B cell (primary cell): Measurements from ENCODE around the gene PLG. TPM values are rescaled to one million over a fixed set of nuclear protein-coding genes. Genes with fewer than 3 reads are reported as not detected.

ENCODE experiments used
- ATAC-seq: fragments of 200-7000 bp; cut with Tn5 transposase; one replicate; pipeline ENCODE4 v1.10.0; 2021; ENCODE audit warnings: low read depth, mild to moderate bottlenecking, moderate number of reproducible peaks, moderate library complexity
- CTCF ChIA-PET: fragments of 350-600 bp; sonication (Branson Sonifier 250); formaldehyde crosslinking; loops from one replicate; lab custom pipeline; 2021; ENCODE audit warnings: antibody characterized with exemption, inconsistent platforms; lab: Charles Lee
- POLR2A ChIA-PET: fragments of 350-600 bp; sonication (Branson Sonifier 250); formaldehyde crosslinking; loops from one replicate; lab custom pipeline; 2021; ENCODE audit warnings: antibody characterized with exemption; lab: Charles Lee
- DNase-seq: peaks from one replicate; pipeline ENCODE4 v3.0.0; 2013
- H2AFZ ChIP-seq: 2 replicates; pipeline ENCODE4 v1.6.1; 2012; ENCODE audit warnings: mild to moderate bottlenecking, low read depth, low read length; ENCODE audit not compliant: insufficient read depth, poor library complexity, severe bottlenecking
- H3K27ac ChIP-seq, 2 donors: 1 replicate in 1 of 2; 2 replicates in 1 of 2; pipeline ENCODE4 v1.5.1; 2012 to 2013; ENCODE audit warnings: low read length in 2 of 2, mild to moderate bottlenecking in 2 of 2, moderate library complexity in 1 of 2
- H3K27me3 ChIP-seq, 4 experiments: fragments of 200-600 bp in 1 of 4; sonication (generic) in 1 of 4; replicated peaks in 1 of 4; 1 replicate in 2 of 4; 2 replicates in 2 of 4; pipeline versions ENCODE4 v1.6.1 to v1.7.0; 2013 to 2016; ENCODE audit warnings: low read length in 3 of 4, mild to moderate bottlenecking in 2 of 4, mixed read lengths in 1 of 4, moderate library complexity in 1 of 4; ENCODE audit not compliant: insufficient read depth in 4 of 4, control insufficient read depth in 3 of 4; ENCODE audit errors: control extremely low read depth in 1 of 4
- H3K36me3 ChIP-seq, 2 experiments: replicated peaks in 1 of 2; 1 replicate in 1 of 2; 2 replicates in 1 of 2; pipeline versions ENCODE4 v1.6.1 to v1.7.1; 2013; ENCODE audit warnings: low read length in 1 of 2; ENCODE audit not compliant: insufficient read depth in 2 of 2, control insufficient read depth in 1 of 2; ENCODE audit errors: control extremely low read depth in 1 of 2, extremely low read depth in 1 of 2
- H3K4me1 ChIP-seq, 2 donors: fragments of 200-600 bp in 1 of 2; sonication (generic) in 1 of 2; 1 replicate in 1 of 2; 2 replicates in 1 of 2; pipeline versions ENCODE4 v1.5.1 to v1.6.1; 2013 to 2017; ENCODE audit warnings: low read length in 2 of 2; ENCODE audit not compliant: control insufficient read depth in 2 of 2, insufficient read depth in 2 of 2
- H3K4me2 ChIP-seq: replicated peaks from 2 replicates; pipeline ENCODE3; 2012; ENCODE audit warnings: mild to moderate bottlenecking, low read depth, low read length; ENCODE audit not compliant: poor library complexity, severe bottlenecking
- H3K4me3 ChIP-seq, 5 experiments: fragments of 200-600 bp in 1 of 5; sonication (generic) in 1 of 5; 1 replicate in 3 of 5; 2 replicates in 2 of 5; pipeline versions ENCODE4 v1.5.1 to v1.7.0; 2011 to 2016; ENCODE audit warnings: low read length in 4 of 5, mild to moderate bottlenecking in 4 of 5, low read depth in 2 of 5, control low read depth in 1 of 5, moderate library complexity in 1 of 5; ENCODE audit not compliant: insufficient read depth in 1 of 5; ENCODE audit errors: control extremely low read depth in 1 of 5, extremely low read depth in 1 of 5
- H3K79me2 ChIP-seq: fragments of 200-600 bp; sonication (generic); one replicate; pipeline ENCODE4 v1.6.0; 2016; ENCODE audit warnings: low read length; ENCODE audit not compliant: control insufficient read depth, insufficient read depth
- H3K9ac ChIP-seq: fragments of 200-600 bp; sonication (generic); 2 replicates; pipeline ENCODE4 v1.6.1; 2017; ENCODE audit warnings: mild to moderate bottlenecking, low read length, moderate library complexity
- H3K9me3 ChIP-seq, 3 donors: one replicate each; pipeline versions ENCODE4 v1.6.1 to v1.7.1; 2013; ENCODE audit warnings: low read length in 2 of 3; ENCODE audit not compliant: control insufficient read depth in 2 of 3, insufficient read depth in 1 of 3; ENCODE audit errors: control extremely low read depth in 1 of 3
- H4K20me1 ChIP-seq: 2 replicates; pipeline ENCODE4 v1.6.0; 2012; ENCODE audit warnings: mild to moderate bottlenecking, low read length; ENCODE audit not compliant: insufficient read depth, control insufficient read depth, poor library complexity, severe bottlenecking
- H3K27ac Mint-ChIP-seq: one replicate; pipeline ENCODE4 v1.8.0; 2021; ENCODE audit warnings: mixed read lengths
- H3K27me3 Mint-ChIP-seq: one replicate; pipeline ENCODE4 v1.8.0; 2021; ENCODE audit warnings: mixed read lengths
- H3K4me1 Mint-ChIP-seq: one replicate; pipeline ENCODE4 v1.8.0; 2021; ENCODE audit warnings: mixed read lengths
- H3K4me3 Mint-ChIP-seq: one replicate; pipeline ENCODE4 v1.8.0; 2021; ENCODE audit warnings: mixed read lengths
- H3K9me3 Mint-ChIP-seq: one replicate; pipeline ENCODE4 v1.8.0; 2022; ENCODE audit warnings: mixed read lengths; ENCODE audit not compliant: insufficient read depth
- CTCF ChIP-seq: fragments of 200-600 bp; IDR thresholded peaks from one replicate; pipeline ENCODE4 v1.8.0; 2022; ENCODE audit warnings: antibody characterized with exemption, mild to moderate bottlenecking
- EZH2 ChIP-seq: IDR thresholded peaks from 2 replicates; pipeline ENCODE4 v1.6.1; 2012; ENCODE audit warnings: borderline replicate concordance, low read depth, mild to moderate bottlenecking, moderate library complexity, low read length; ENCODE audit not compliant: insufficient read depth, poor library complexity, severe bottlenecking
- WGBS: methylation state at CpG from one replicate; pipeline ENCODE4 v1.1.5; 2013; ENCODE audit warnings: missing lambda C conversion rate; ENCODE audit not compliant: insufficient coverage; 5-methylcytosine and 5-hydroxymethylcytosine counted together
- intact Hi-C: fragments of 100-400 bp; cut with micrococcal nuclease; formaldehyde crosslinking; loops from one replicate; pipeline ENCODE4 v1.10.0; 2022
- polyA plus RNA-seq: library from polyadenylated mRNA; depleted of rRNA; stranded (reverse); fragments of >200 nt; gene quantifications from 2 replicates; pipeline ENCODE4 v1.2.3, GENCODE V29; 2012
- total RNA-seq, 2 donors: library from RNA; stranded (reverse); fragments of 120-200 nt in 1 of 2; gene quantifications; 1 replicate in 1 of 2; 2 replicates in 1 of 2; pipeline versions ENCODE4 v1.2.3 to v1.2.4, GENCODE V29; 2013 to 2022

Gene PLG
- total and polyA plus RNA-seq, 2 donors (not counting 1 experiment from before 2014, with no cell fraction given) = 0.32 TPM; not detected in 1

DNA sequence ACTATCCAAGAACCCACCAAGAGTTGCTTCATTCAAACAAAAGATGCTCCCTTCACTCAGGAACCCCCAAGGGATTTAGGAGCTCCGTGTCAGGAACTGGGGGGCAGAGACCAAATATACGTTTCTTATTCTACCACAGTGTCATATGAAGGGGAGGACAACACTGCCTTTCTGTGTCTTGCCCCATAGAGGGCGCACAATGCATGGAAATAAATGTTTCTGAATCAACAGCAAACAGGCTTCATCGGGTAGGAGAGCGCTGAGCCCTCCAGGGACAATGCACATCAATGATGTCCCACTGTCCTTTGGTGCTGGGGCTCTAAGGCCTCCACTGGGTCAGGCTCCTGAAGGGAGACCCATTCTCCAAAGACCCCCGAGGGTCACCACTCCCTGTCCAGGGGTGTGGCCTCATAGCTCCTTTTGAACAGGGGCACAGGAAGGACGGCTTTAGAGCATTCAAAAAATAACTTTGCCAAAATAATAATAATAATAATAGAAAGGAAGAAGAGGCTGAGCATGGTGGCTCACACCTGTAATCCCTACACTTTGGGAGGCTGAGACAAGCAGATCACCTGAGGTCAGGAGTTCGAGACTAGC, 31.1 kb downstream of the PLG start:
- H3K4me1 ChIP-seq = no peaks in the 10 kb centered on the region
- H3K4me3 ChIP-seq = no peak overlapping the region
- no peak overlapping the region for H2AFZ ChIP-seq
- ChIA-PET CTCF (interaction anchor here (1.1 to 3.2 kb wide), 6 partner anchors 10 to 639 kb away, joined by 3 to 46 read pairs (median 4); no protein-coding TSS in a partner anchor), POLR2A (no interaction called here)
- H3K4me2 ChIP-seq = no peak overlapping the region
- no peaks in the 10 kb centered on the region for H3K9me3 Mint-ChIP-seq
- H3K36me3 ChIP-seq = no peaks in the 10 kb centered on the region
- H3K4me3 Mint-ChIP-seq = no peak overlapping the region
- no peaks in the 10 kb centered on the region for H4K20me1 ChIP-seq
- no peak overlapping the region for H3K27ac Mint-ChIP-seq
- H3K27me3 Mint-ChIP-seq = peaks cover 42% of the 10 kb centered on the region
- peak; percentile 75 for TF ChIP-seq CTCF
- TF ChIP-seq EZH2 = no peak
- intact Hi-C loops = loop anchor here (1.0 to 5.0 kb wide), 2 partner anchors 34 to 259 kb away; partner anchors contain the start of gene MAP3K4
- H3K9me3 ChIP-seq = no peaks in the 10 kb centered on the region
- DNase-seq = peak; percentile 55
- no peak overlapping the region for H3K9ac ChIP-seq
- ATAC-seq = peak; percentile 62
- no peaks in the 10 kb centered on the region for H3K4me1 Mint-ChIP-seq
- H3K27me3 ChIP-seq = peaks cover 0 to 9% (median 3%) of the 10 kb centered on the region in 4 experiments
- H3K79me2 ChIP-seq = no peaks in the 10 kb centered on the region
- 24% methylated on average over 6 of the region's 8 CpGs for WGBS
- H3K27ac ChIP-seq = no peak overlapping the region

- no peak overlapping the region for H3K4me3 Mint-ChIP-seq
- no peaks in the 10 kb centered on the region for H3K9me3 Mint-ChIP-seq
- H3K9me3 ChIP-seq = no peaks in the 10 kb centered on the region
- no peaks in the 10 kb centered on the region for H3K4me1 ChIP-seq
- no peak overlapping the region for H3K4me2 ChIP-seq
- intact Hi-C loops = loop anchor here (5.0 kb wide), 1 partner anchor 258 kb away; the partner anchor contains the start of gene MAP3K4
- ATAC-seq = no peak
- no peaks in the 10 kb centered on the region for H3K36me3 ChIP-seq
- no peak overlapping the region for H3K9ac ChIP-seq
- H3K79me2 ChIP-seq = no peaks in the 10 kb centered on the region
- no peaks in the 10 kb centered on the region for H4K20me1 ChIP-seq
- 100% methylated on average over 1 of the region's 1 CpG for WGBS
- DNase-seq = no peak
- no peak overlapping the region for H2AFZ ChIP-seq
- CTCF ChIA-PET = interaction anchor here (0.7 to 3.2 kb wide), 4 partner anchors 8 to 638 kb away, joined by 3 to 46 read pairs (median 8); no protein-coding TSS in a partner anchor
- peaks cover 0 to 9% (median 3%) of the 10 kb centered on the region in 4 experiments for H3K27me3 ChIP-seq
- H3K27ac Mint-ChIP-seq = no peak overlapping the region
- no peak for TF ChIP-seq EZH2
- no peak for TF ChIP-seq CTCF
- H3K4me3 ChIP-seq = no peak overlapping the region
- H3K27ac ChIP-seq = no peak overlapping the region
- peaks cover 43% of the 10 kb centered on the region for H3K27me3 Mint-ChIP-seq
- POLR2A ChIA-PET = interaction anchor here (0.6 kb wide), 1 partner anchor 182 kb away, joined by 9 read pairs; no protein-coding TSS in a partner anchor
- no peaks in the 10 kb centered on the region for H3K4me1 Mint-ChIP-seq
Measured at GRCh38 chr6:160734627-160735026, 32.6 kb downstream of the PLG start.
